Measurements from ENCODE around the gene ZCCHC17.
A peak's percentile ranks its signal among the peaks of the same experiment; 100 is the strongest.
"Not testable (repeated sequence)": the region's sequence is repeated elsewhere in the genome, so short reads cannot be mapped to it uniquely, and the experiment has no call there.

ZCCHC17 gene, protein sequence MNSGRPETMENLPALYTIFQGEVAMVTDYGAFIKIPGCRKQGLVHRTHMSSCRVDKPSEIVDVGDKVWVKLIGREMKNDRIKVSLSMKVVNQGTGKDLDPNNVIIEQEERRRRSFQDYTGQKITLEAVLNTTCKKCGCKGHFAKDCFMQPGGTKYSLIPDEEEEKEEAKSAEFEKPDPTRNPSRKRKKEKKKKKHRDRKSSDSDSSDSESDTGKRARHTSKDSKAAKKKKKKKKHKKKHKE

GRCh38 chr1:31296486-31297276 is at the start of gene ZCCHC17, which contains the start of gene SNRNP40:
Gene ZCCHC17 (plus strand): TSS chr1:31297032. CDS start chr1:31310099, 13,067 bp downstream.
Gene SNRNP40 (minus strand): TSS chr1:31296788. CDS start chr1:31296751, 37 bp downstream.
- peak; percentile 97 to 99 for DNase-seq

DNA sequence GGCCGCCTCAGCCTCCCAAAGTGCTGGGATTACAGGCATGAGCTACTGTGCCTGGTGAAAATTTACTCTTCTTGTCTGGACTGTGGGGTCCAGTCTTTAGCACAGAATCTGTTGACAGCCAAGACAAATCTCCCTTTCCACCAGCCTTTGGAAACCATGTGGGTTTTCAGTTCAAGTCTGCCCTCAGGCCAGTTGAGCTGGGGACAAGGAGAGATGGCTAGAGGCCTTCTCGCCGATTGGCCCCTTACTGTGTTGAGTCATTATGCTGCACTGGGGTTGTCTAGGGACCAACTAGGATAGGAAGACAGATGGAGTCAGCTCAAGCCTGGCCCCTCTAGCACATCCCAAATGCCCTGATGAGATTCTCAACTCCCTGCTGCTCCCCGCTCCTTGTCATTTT is 48.6 kb upstream of the ZCCHC17 start:
- no peak for DNase-seq

- no peak for DNase-seq
These were observed 47.0 kb upstream of the ZCCHC17 start for GRCh38 chr1:31249854-31250253.

DNA sequence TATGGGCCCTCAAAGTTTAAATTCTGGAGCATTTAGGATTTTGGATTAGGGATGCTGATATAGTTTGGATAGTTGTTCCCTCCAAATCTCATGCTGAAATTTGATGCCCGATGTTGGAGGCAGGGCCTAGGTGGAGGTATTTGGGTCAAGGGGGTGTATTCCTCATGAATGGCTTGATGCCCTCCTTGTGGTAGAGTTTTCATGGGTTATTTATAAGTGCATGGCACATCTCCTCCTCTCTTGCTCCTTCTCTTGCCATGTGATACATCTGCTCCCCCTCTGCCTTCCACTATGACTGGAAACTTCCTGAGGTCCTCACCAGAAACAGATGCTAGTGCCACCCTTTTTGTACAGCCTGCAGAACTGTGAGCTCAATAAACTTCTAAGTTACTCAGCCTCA is 39.6 kb upstream of the ZCCHC17 start:
- no peak for DNase-seq

- DNase-seq, result no peak
These were observed 38.3 kb upstream of the ZCCHC17 start for GRCh38 chr1:31258581-31258980.

DNA sequence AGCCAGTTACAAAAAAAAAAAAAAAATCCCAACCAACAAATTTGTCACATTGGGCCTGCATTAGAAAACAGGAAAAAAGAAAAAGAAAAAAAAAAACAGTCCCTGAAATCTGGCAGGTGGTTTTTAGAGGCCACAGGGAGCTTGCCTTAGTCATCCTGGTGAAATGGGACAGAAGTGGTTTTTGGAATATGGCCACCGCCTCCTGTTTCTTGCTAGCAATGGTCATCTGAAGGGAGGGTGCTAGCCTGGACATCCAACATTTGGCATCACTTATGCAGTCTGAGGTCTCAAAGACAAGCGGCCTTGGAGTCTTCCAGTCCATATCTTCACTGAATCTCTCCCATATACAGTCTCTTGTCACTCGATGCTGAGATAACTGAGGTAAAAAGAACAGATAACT is 37.1 kb upstream of the ZCCHC17 start:
- no peak for DNase-seq

DNA sequence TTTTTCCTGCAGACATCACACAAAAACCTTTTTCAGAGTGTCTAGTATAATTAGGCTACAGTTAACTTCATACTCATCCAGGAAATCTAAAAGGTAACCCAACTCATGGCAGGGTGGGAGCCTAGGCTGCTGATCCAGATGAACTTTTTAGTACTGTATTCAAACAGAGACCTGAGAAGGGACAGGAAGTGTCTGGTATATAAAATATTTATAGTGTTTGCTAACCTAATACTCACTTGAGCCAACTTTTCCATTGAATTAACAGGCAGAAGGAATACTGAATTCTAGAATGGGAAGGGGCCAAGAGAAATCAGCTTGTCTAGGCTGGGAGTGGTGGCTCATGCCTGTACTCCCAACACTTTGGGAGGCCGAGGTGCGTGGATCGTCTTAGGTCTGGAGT is 34.9 kb upstream of the ZCCHC17 start:
- DNase-seq, result no peak

- not testable (repeated sequence) for DNase-seq
These were observed 34.4 kb upstream of the ZCCHC17 start for GRCh38 chr1:31262393-31262792.

DNA sequence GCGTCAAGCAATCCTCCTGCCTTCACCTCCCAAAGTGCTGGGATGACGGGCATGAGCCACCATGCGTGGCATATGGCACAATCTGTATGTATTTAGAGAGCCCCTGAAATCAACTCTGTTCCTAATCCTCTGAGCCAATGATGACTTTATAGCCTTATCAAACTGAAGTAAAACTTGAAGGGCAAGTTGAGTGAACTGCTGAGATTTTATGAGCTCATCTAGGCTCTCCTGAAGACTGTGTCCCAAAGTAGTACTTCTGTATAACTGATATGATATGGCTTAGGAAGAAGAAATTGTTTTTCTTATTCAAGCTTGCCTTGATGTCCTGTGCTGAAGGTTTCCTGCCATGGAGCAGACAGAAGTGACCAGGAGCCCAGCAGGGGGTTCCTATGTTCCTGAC is 33.4 kb upstream of the ZCCHC17 start:
- no peak for DNase-seq

DNA sequence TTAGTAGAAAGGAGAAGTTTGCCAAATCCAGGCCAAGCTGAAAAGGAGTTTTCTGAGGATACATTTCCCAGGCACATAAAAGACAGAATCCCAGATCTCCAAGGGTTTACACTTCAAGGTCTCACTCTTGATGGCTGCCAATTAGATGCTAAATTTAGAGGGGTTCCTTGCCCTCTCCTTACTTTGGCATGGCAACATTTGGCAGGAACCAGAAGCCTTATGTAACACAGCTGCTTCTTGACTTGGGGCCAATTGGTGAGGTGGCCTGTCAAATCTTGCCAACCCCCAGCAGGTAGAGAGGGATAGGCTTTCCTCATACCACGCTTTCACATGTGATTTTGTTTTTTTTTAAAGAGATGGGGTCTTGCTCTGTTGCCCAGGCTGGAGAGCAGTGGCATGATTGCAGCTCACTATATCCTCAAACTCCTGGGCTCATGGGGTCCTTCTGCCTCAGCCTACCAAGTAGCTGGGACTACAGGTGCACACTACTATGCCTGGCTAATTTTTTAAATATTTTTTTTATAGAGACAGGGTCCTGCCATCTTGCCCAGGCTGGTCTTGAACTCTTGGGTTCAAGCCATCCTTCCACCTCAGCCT is 31.9 kb upstream of the ZCCHC17 start:
- no peak for DNase-seq

DNA sequence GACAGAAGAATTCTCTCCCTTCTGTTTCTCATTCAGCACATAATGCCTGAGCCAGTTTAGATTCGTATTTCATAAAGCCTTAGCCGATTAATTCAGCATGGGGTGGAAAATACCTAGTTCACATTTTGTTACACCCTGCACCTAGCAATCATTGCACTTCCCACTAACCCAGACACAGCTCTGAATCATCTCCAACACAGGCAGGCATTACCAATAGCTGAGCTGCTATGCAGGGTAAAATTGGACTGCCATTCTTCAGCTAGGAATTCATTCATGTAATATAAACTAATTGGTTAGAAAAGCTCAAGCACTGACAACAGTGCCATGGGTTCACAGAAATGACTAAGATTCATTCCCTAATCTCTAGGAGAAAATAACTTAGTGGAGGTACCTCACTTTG is 30.3 kb upstream of the ZCCHC17 start:
- DNase-seq, result no peak

DNA sequence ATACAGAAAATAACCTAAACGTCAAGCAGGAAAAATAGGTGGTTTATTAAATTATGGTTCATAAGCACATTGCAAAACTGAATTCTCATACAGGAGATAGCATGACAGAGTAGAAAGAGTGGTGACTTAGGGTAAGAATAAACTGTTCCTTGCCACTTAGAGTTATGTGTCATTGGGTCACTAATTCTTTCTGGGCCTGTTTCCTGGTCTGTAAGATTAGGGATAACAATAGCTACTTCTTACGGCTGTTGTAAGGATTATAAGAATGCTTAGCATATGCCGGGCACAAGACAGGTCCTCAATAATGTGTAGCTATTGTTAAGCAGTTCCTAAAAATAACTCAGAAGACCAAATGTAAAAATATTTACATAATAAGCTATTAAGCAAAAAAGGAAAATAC is 24.5 kb upstream of the ZCCHC17 start:
- DNase-seq, result no peak

DNA sequence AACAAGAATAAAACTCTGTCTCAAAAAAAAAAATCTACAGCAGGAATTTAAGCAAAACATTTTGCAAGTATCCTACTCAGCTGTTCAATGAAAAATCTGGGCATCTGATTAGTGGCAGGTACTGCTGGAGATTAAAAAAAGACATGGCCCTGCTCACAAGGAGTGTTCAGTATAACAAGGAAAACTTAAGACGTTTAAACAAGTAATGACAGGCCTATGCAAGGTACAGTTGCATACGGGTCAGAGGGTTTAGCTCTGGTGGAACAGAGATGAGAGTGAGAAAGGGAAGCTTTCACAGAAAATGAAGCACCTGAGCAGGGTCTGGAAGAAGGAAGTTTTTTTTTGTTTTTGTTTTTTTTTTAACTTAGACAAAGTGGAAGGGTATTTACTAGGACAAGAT is 23.2 kb upstream of the ZCCHC17 start:
- no peak for DNase-seq

DNA sequence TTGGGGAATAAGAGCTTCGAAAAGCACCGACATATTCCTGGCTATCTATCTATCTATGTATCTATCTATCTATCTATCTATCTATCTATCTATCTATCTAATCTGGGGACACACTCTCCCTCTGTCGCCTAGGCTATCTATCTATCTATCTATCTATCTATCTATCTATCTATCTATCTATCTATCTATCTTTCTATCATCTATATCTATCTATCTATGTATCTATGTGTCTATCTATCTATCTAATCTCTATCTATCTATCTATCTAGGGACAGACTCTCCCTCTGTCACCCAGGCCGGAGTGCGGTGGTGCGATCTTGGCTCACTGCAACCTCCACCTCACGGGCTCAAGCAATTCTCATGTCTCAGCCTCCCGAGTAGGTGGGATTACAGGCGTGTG is 14.4 kb upstream of the ZCCHC17 start:
- not testable (repeated sequence) for DNase-seq

GRCh38 chr1:31287791-31288190 is 9.0 kb upstream of the ZCCHC17 start:
- not testable (repeated sequence) for DNase-seq

DNA sequence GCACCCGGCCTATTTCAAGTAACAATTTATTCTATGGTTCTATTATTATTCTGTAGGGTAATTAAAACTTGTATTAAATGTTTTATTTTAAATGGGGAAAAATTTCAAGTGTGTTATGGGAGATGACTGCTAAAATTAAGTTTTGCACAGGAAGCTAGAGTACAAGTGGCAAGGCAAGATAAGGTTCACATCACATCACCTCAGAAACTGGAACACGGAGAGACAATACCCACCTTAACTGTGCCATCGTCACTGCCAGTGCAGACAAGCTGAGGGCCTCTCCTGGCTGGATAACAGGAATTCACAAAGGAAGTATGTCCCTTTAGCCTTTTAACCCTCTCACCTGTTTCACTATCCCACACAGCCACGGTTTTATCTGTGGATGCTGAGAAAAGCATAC is 7.8 kb upstream of the ZCCHC17 start:
- DNase-seq, result no peak

DNA sequence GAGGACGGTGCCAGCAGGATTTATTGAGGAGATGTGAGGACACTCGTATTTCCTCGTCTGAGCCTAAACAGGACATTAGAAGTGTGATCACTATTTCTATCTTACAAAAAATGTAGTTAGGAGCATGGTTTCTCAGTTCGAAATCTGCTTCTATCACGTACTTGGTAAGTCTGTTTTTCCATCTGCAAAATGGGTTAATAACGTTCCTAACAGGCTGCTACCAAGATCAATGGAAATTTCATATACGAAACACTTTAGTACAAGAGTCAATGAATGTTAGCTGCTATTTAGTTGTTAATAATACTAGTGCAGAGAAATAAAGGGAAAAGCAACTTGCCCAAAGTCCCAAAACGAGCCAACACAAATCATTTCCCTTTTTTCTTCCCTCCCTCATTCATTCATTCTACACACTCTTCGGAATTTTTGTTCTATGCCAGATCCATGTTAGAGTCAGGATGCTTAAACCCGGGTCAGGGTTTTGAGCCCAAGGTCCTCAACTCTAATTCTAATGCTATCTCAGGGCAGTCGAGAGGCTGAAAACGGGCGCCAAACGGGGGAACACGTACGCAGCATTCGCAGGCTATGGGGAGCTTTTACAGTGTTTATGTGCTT is 852 bp upstream of the ZCCHC17 start:
- DNase-seq, result no peak

GRCh38 chr1:31297277-31298247 is 730 bp downstream of the ZCCHC17 start:
- DNase-seq, result no peak

DNA sequence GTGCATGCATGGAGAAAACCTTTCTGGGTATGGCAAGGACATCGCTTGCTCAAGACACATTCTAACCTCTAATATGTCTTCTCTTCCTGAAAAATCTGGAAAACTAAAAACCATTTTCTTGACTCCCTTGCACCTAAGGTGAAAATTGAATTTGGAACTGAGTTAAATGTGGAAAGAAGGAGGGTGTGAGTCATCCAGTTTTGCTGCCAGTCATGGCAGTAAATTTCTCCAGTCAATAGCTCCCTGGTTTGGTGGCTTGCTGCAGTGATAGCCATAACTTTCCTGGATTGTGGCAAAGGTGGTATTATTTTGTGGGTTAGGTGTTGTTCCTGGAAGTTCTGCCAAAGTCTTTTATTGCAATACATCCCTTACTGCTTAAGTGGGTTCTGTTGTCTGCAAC is 2.5 kb downstream of the ZCCHC17 start:
- no peak for DNase-seq

GRCh38 chr1:31300193-31300592 is 3.4 kb downstream of the ZCCHC17 start:
- no peak for DNase-seq

GRCh38 chr1:31302709-31303441 is 6.0 kb downstream of the ZCCHC17 start:
- DNase-seq, result peak in 1 of 2 experiments; percentile 23

DNA sequence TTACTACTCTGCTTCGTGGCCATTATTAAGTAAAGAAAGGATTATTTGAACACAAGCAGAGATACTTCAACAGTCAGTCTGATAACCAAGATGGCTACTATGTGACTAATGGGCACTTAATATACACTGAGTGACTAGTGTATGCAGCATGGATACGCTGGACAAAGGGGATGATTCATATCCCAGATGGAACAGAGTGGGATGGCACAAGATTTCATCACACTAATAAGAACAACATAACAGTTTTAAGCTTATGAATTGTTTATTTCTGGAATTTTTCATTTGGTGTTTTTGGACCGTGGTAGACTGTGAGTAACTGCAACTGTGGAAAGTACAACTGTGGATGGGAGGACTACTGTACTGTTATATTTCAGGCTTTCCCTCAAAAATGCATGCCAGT is 9.4 kb downstream of the ZCCHC17 start:
- DNase-seq, result no peak
